ENCODE data around the gene MYBPC3. TPM values are rescaled to one million over a fixed set of nuclear protein-coding genes. Genes with fewer than 3 reads are reported as not detected.

The MYBPC3 gene
- polyA plus RNA-seq, 1 donor = 0.13 TPM

- DNase-seq = no peak
Measured at GRCh38 chr11:47384498-47384897, 32.0 kb upstream of the MYBPC3 start.

GRCh38 chr11:47383071-47383470 is 30.6 kb upstream of the MYBPC3 start:
- DNase-seq = no peak

GRCh38 chr11:47380078-47380477 is 27.6 kb upstream of the MYBPC3 start:
- no peak for DNase-seq

DNA sequence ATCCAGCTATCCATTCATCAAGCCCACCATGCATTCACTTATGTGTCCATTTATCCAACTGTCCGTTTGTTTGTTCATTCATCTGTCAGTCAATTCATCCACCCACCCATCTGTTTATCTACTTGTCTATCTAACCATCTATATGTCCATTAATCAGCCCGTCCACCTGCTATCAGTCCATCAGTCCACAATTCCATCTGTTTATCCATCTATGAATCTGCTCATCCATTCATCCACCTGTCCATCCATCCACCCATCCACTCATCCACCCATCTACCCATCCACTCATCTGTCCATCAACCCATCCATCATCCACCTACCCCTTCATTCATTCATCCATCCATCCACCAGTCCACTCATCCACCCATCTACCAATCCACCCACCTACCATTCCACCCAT is 26.8 kb upstream of the MYBPC3 start:
- no peak for DNase-seq

DNA sequence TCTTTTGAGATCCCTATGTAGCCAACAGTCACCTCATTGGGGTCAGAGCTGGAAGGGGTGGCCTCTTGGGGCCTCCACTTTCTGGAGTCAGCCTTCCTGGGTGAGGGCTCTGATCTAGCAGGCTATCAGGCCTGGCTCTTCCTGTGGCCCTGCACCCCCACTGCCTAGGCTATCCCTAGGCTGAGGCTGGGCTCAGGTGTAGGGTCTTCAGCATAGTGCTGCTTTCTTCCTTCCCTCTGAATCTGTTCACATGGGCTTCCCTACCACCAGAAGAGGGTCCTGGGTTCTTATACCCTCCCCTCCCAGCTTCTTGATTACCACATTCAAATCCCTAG is 26.3 kb upstream of the MYBPC3 start:
- DNase-seq = no peak

DNA sequence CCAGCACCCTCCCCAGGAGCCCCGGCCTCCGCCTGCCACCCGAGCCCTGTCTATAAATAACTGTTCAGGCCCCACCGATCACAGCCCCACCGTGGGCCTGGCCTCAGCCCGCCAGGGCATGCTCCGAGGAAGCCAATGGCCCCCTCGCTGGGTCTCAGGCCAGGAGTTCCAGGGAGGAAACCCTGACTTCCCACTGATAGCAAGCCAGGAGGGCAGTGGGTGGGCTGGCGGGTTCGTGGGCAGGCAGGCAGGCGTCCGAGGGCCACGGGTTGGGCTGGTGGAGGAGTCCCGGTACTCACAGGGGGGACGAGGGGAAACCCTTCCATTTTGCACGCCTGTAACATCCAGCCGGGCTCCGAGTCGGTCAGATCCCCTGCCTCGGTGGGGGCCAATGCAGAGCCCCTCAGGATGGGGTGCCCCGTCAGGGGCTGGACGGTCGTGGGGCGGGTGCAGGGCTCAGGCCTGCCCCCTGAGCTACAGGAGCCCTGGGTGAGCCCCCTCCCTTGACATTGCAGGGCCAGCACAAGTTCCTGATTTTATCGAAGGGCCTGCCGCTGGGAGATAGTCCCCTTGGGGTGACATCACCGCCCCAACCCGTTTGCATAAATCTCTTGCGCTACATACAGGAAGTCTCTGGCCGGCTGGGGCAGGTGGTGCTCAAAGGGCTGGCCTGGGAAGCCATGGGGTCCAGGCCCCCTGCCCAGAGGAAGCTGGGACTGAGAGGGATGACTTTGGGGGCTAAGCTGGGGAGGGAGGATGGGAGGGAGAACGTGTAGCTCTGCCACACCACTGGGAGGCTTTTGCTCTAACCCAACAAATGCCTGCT is 25.7 kb upstream of the MYBPC3 start, which contains the start of gene SPI1:
SPI1 (minus strand) TSS at position 538 of the 826 bp plus-strand sequence; CDS start at position 344, 194 bp downstream.
- no peak for DNase-seq

DNA sequence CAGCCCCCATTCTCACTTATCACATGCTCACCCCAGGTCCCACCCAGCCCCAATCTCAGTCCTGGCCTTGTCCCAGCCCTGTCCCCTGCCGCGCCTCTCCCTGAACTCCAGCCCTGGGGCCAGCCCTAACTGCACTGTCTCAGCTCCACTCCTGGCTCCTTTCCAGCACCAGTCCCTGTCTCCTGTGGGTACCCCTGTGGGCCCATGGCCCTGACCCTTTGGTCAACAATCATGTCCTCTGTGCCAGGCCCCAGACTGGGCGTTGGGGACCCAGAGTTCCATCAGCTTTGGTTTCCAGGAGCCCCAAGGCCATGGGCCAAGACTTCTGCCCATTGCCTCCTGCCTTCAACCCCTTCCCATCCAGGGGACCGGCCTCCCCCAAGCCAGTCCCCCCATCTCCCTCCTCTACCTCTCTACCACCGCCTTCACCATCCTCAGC is 25.1 kb upstream of the MYBPC3 start:
- DNase-seq = no peak

DNA sequence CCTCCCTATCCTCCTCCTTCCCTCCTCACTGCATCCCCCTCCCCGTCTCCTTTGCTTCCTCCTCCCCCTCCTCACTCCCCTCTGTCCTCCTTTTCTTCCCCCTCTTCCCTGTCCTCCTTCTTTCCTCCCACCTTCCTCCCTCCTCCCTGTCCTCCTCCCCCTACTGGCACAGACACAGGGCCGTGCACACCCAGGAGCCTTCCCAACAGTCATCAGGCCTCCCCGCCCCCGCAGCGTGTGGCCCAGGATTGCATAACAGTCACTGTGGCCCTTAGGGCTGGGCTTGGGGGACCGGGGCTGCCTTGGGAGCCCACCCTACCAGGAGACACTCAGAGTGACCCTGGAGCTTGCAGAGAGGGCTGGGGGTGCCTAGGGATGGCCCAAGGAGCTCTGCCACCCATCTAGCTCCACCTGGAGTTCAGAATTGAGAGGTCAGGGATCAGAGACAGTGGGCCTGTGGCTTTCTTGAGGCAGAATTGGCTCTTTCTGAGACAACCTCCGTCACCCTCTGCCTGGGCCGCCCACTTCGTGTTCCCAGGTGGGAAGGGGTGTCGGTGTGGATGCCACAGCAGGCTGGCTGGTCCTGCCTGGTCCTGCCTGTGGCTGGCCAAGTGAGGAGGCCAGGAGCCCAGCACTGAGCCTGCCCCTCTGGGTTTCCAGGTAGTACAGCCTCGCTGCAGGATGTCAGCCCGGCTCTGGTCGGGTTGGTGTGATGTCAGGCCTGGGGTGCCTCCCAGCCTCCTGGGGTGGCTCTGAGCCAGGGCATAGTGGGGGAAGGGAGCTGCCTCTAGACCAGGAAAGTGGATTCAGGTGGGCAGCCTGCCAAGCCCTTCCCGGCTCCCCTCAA is 24.2 kb upstream of the MYBPC3 start:
- DNase-seq = no peak

GRCh38 chr11:47376107-47376524 is 23.6 kb upstream of the MYBPC3 start:
- DNase-seq = no peak

GRCh38 chr11:47375546-47376085 is 23.1 kb upstream of the MYBPC3 start:
- DNase-seq = no peak

- DNase-seq = no peak
Measured at GRCh38 chr11:47375020-47375419, 22.5 kb upstream of the MYBPC3 start.

DNA sequence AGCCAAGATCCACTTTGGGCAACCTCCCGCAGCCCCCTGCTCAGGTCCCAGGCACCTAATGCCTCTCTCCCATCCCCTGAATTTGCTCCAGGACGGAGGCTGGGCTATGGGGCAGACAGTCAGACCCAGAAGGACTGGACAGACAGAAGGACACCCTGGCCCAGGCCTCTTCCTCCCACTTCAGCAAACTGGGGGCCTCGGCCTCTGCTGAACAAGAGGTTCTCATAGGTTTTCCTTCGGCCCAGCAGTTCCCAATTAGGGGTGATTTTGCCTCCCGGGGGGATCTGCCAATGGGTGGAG is 22.2 kb upstream of the MYBPC3 start:
- no peak for DNase-seq

DNA sequence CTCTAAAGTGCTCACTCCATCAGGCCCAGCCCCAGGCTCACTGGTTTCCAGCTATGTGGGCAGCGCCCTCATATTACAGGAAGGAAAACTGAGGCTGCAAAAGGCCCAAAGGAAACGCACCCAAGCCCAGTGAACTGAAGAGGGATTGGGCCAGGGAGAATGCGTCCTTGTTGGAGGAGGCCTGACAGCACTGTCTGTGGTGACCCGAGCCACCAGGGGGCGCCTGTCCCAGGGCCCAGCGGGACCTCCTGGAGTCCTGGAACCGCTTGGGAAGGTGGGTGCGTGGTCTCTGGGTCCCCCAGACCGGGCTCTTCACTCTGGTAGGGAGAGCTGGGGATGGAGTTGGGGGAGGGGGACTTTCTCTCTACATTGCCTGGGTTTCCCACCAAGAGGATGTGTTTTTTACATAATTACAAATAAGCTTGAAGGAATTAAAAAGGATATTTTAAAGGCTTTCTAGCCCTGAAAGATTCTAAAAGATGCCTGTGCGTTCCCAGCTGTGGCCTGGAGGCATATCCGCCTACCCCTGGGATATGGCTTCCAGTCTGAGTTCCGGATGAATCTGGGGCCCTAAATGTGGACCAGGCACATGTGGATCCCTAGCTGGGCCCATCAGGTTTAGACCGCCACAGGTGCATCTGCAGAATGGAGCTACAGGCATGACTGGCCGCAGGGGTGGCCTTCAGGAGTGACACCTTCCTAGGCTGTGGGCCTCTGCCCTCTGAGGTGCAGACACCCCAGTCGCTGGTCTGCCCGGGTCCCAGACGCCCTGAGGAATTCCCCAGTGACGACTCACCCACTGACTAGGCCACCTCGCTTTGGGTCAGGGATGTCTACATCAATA is 21.6 kb upstream of the MYBPC3 start:
- DNase-seq = peak; percentile 61

GRCh38 chr11:47372422-47372821 is 19.9 kb upstream of the MYBPC3 start:
- DNase-seq = no peak

DNA sequence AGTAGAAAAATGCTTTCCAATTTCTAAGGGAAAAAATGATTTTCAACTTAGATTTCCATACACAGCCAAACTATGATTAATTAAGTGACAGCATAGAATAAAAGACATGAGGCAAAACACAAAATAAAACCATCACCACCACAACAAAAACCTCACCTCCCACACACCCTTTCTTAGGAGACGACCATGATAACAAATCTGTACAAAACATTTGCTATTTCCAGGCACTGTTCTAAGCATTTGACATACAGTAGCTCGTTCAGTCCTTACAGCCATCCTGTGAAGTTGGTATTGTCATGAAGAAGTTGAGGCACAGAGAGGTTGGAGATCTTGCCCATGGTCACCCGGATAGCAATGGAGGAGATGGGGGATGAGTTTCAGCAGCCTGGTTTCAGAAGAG is 17.2 kb upstream of the MYBPC3 start:
- DNase-seq = no peak

GRCh38 chr11:47366020-47366490 is 13.6 kb upstream of the MYBPC3 start:
- no peak for DNase-seq

- no peak for DNase-seq
Measured at GRCh38 chr11:47361419-47361818, 8.9 kb upstream of the MYBPC3 start.

DNA sequence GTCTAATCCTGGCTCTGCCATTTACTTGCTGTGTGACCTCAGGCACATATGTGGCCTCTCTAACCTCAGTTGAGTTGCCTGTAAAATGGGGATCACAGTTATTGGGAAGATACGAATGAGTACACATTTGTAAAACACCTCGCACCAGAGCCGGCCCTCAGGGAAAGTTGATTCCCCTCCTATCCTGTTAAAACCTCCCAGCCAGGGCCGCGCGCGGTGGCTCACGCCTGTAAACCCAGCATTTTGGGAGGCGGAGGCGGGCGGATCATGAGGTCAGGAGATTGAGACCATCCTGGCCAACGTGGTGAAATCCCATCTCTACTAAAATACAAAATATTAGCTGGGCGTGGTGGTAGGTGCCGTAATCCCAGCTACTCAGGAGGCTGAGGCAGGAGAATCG is 7.8 kb upstream of the MYBPC3 start:
- no peak for DNase-seq

DNA sequence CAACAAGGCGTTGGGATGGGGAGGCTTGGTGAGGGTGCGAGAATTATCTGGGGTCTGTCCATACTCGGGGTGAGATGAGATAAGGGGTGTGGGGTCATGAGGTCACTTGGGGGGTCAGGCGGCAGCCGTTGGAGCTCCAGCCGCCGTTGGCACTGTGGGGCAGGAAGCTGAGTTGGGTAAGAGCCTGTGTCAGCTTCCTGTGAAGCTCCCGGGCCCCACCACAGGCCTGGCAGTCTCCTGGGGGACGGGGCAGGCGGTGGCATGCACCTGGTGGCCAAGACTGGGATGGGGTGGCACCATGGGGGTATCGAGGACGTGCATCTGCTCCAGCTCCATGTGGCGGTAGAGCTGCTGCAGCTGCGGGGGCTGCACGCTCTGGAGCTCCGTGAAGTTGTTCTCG is 7.1 kb upstream of the MYBPC3 start:
- DNase-seq = no peak

- DNase-seq = no peak
Measured at GRCh38 chr11:47359162-47359561, 6.7 kb upstream of the MYBPC3 start.

GRCh38 chr11:47358731-47359051 is 6.2 kb upstream of the MYBPC3 start:
- DNase-seq = no peak

DNA sequence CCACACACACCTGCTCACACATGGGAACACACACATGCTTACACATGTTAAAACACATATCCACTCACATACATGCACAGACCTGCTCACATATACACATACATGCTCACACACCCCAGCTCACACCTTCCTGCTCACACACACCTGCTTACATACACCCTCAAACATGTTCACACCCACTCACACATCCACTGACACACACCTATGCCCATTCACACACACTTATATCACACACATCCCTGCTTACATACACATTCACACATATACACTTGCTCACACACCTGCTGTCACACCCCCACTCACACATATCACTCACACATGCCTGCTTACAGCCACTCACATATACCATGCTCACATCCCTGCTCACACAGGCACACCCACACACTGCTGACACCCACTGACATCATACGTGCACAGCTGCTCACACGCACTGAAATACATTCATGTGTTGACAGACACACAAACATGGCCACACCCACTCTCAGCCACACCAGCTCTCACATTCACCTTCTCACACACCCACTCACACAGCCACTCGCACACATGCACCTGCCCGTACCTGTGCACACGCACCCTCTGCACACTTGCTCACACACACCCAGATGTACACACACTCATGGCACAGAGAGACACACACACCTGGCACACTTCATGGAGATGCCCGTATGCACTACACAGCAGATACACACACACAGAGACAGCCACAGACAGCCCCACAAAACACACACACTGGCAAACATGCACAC is 5.7 kb upstream of the MYBPC3 start:
- DNase-seq = no peak

Data from left kidney (tissue), 2 donors.